NCI-H82 treated with DMSO at 0.1 percent for 48 hours (cell line): ENCODE results near the gene AQP6.

Experiments
- DNase-seq: peaks from one replicate; lab custom pipeline; 2025; ENCODE audit not compliant: unreplicated experiment; lab: John Stamatoyannopoulos, UW

Gene AQP6

DNA sequence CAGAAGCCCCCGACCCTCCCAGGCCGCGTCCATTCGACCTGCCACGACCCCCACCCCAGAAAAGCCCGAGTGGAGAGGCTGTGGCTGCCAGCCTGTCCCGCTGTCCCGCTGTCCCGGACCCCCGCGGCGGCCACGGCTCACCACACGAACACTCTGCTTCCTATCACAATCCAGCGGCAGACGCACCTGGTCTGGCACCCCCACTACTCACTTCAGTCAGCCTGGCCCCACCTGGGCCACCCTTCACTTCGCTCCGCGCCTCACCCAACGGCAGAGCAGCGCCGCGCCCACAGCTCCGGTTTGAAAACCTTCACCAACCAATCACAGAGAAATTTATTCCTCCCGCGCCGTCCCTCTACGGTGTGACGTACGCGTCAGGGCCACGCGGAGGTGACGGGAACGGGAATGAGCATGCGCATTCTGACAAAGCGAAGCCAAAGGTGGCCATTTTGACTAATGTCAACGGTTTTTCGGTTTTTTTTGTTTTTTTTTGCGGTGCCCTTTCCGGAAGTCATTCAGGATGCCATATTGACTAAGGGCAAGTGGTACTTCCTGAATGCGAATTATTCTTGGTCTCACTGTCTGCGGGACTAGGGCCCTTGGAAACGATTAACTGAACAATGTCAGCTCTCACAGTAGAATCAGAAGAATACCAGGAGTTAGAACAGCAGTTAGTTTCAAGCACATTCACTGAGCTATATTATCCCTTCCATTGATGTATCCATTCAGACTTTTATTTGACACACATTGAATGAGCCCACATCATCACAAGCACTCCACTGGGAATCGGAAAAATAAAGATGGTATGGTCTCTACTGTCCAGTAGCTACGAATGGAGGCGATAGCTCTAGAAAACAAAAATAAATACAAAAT lies 52.7 kb downstream of the AQP6 start, which contains the start of gene RACGAP1:
TSS of gene RACGAP1 (minus strand) at position 308 of the 873 bp plus-strand sequence. CDS start 8,779 bp downstream, outside the sequence.
- DNase-seq = peak; percentile 97

GRCh38 chr12:50026691-50027090 lies 53.9 kb downstream of the AQP6 start:
- no peak for DNase-seq
